ENCODE results near the gene NELL1.

Gene NELL1

DNA sequence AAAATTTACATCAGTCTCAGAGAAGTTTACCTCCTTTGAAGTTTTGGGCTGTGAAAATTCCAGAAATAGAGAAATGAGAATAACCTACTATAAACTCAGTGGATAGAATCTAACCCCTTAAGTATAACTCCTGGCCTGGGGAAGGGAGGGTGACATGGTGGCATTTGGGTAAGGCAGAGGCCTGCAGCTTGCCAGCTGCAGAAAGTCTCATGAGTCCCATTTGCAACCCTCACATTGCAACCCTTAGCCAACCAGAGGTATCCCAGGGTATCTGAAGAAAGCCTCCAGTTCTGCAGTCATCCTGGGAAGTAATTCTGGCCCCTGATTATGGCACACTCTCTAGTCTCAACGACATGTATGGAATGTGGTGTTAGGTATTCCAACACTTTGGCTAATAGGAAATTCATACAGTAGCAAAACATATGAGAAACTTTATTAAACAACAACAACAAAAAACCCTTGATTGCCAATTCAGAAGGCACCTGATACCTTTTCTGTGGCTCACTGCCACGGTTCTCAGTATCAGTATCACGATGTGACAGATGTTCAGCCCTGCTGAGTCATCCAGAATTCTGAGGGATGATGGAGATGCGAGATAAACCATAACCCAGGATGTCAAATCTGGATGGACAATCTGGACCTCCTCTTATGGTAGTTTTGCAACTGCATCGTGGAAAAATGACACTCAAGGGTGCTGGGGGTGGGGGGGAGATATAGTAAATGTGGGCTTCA is 743.4 kb downstream of the NELL1 start:
- ATAC-seq = no peak

DNA sequence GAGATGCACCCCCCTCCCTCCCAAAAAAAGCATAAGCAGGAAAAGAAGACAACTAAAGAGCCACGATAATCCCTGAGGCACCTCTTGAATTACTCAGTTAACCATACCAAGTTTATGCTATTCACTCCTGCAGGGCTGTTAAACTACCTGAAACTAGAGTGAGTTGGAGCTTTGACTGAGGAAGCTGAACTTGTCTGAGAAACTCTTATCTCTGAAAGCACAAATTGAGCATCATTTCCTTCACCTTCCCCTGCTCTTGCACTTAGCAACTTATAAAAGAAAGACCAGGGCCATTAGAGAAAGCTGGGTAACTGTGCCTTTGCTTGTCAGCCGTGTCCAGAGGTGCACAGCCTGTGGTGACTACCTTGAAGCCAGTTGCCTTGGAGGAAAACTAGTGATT is 745.6 kb downstream of the NELL1 start:
- ATAC-seq = no peak
- TF ChIP-seq ZFP30 (CRISPR knock-in tag; IDR thresholded peaks at IDR 0.05) (no peak), OSR1 (CRISPR knock-in tag; IDR thresholded peaks at IDR 0.05) (no peak), ARNTL (CRISPR knock-in tag; IDR thresholded peaks at IDR 0.05; ENCODE audit: borderline replicate concordance, low read depth) (no peak), CSDC2 (CRISPR knock-in tag; IDR thresholded peaks at IDR 0.05) (no peak), ESRRG (CRISPR knock-in tag; IDR thresholded peaks at IDR 0.05) (no peak), RARB (CRISPR knock-in tag; IDR thresholded peaks at IDR 0.05) (no peak), ZNF70 (CRISPR knock-in tag; IDR thresholded peaks at IDR 0.05) (no peak)
- TF ChIP-seq, protein P1, sequence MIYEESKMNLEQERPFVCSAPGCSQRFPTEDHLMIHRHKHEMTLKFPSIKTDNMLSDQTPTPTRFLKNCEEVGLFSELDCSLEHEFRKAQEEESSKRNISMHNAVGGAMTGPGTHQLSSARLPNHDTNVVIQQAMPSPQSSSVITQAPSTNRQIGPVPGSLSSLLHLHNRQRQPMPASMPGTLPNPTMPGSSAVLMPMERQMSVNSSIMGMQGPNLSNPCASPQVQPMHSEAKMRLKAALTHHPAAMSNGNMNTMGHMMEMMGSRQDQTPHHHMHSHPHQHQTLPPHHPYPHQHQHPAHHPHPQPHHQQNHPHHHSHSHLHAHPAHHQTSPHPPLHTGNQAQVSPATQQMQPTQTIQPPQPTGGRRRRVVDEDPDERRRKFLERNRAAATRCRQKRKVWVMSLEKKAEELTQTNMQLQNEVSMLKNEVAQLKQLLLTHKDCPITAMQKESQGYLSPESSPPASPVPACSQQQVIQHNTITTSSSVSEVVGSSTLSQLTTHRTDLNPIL (CRISPR knock-in tag; IDR thresholded peaks at IDR 0.05; ENCODE audit: low read depth) = no peak

More for the DNA sequence above, 743.4 kb downstream of the NELL1 start:
- no peak for TF ChIP-seq GLIS3 (CRISPR knock-in tag; IDR thresholded peaks at IDR 0.05)
- TF ChIP-seq, protein P2, sequence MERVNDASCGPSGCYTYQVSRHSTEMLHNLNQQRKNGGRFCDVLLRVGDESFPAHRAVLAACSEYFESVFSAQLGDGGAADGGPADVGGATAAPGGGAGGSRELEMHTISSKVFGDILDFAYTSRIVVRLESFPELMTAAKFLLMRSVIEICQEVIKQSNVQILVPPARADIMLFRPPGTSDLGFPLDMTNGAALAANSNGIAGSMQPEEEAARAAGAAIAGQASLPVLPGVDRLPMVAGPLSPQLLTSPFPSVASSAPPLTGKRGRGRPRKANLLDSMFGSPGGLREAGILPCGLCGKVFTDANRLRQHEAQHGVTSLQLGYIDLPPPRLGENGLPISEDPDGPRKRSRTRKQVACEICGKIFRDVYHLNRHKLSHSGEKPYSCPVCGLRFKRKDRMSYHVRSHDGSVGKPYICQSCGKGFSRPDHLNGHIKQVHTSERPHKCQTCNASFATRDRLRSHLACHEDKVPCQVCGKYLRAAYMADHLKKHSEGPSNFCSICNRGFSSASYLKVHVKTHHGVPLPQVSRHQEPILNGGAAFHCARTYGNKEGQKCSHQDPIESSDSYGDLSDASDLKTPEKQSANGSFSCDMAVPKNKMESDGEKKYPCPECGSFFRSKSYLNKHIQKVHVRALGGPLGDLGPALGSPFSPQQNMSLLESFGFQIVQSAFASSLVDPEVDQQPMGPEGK (CRISPR knock-in tag; IDR thresholded peaks at IDR 0.05; ENCODE audit: borderline replicate concordance) = no peak
- no peak for TF ChIP-seq SNAI2 (CRISPR knock-in tag; IDR thresholded peaks at IDR 0.05)
- no peak for TF ChIP-seq ARNTL (CRISPR knock-in tag; IDR thresholded peaks at IDR 0.05; ENCODE audit: borderline replicate concordance, low read depth)
- TF ChIP-seq, protein P3, sequence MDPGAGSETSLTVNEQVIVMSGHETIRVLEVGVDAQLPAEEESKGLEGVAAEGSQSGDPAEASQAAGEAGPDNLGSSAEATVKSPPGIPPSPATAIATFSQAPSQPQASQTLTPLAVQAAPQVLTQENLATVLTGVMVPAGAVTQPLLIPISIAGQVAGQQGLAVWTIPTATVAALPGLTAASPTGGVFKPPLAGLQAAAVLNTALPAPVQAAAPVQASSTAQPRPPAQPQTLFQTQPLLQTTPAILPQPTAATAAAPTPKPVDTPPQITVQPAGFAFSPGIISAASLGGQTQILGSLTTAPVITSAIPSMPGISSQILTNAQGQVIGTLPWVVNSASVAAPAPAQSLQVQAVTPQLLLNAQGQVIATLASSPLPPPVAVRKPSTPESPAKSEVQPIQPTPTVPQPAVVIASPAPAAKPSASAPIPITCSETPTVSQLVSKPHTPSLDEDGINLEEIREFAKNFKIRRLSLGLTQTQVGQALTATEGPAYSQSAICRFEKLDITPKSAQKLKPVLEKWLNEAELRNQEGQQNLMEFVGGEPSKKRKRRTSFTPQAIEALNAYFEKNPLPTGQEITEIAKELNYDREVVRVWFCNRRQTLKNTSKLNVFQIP (CRISPR knock-in tag; IDR thresholded peaks at IDR 0.05; ENCODE audit: borderline replicate concordance, low read depth) = no peak
- TF ChIP-seq RARB (CRISPR knock-in tag; IDR thresholded peaks at IDR 0.05) = no peak
- TF ChIP-seq ZNF70 (CRISPR knock-in tag; IDR thresholded peaks at IDR 0.05) = no peak
- TF ChIP-seq PPARA (CRISPR knock-in tag; IDR thresholded peaks at IDR 0.05; ENCODE audit: borderline replicate concordance) = no peak
- TF ChIP-seq ZNF8 (CRISPR knock-in tag; IDR thresholded peaks at IDR 0.05) = no peak
- TF ChIP-seq, protein P4, sequence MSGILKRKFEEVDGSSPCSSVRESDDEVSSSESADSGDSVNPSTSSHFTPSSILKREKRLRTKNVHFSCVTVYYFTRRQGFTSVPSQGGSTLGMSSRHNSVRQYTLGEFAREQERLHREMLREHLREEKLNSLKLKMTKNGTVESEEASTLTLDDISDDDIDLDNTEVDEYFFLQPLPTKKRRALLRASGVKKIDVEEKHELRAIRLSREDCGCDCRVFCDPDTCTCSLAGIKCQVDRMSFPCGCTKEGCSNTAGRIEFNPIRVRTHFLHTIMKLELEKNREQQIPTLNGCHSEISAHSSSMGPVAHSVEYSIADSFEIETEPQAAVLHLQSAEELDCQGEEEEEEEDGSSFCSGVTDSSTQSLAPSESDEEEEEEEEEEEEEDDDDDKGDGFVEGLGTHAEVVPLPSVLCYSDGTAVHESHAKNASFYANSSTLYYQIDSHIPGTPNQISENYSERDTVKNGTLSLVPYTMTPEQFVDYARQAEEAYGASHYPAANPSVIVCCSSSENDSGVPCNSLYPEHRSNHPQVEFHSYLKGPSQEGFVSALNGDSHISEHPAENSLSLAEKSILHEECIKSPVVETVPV (CRISPR knock-in tag; IDR thresholded peaks at IDR 0.05) = no peak
- TF ChIP-seq ISL1 (CRISPR knock-in tag; IDR thresholded peaks at IDR 0.05) = no peak
- no peak for TF ChIP-seq TCF4 (CRISPR knock-in tag; IDR thresholded peaks at IDR 0.05; ENCODE audit: borderline replicate concordance)

DNA sequence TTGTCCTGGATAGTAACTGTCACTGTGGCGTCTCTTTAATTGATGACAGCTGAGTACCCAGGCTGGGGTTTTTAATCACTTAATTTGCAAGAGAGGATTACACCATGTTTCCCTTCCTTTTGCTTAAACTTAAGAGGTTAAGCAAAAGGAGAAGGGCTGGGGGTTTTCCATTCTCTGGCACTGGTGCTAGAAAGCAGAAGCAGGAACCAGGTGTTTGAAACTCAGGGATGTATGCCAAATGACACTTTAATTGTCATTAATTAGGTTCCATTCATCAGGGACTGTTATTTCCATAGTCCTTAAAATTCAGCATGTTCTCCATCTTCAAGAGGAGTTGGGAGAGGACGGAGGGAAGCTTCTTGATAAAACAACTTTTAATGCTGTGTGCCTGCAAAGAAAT is 746.2 kb downstream of the NELL1 start:
- ATAC-seq = no peak
- TF ChIP-seq RARB (CRISPR knock-in tag; IDR thresholded peaks at IDR 0.05) (no peak), BACH2 (CRISPR knock-in tag; IDR thresholded peaks at IDR 0.05; ENCODE audit: borderline replicate concordance) (no peak), SNAI2 (CRISPR knock-in tag; IDR thresholded peaks at IDR 0.05) (no peak), TOX (CRISPR knock-in tag; IDR thresholded peaks at IDR 0.05; ENCODE audit: borderline replicate concordance) (no peak), ZNF8 (CRISPR knock-in tag; IDR thresholded peaks at IDR 0.05) (no peak), ZC3H10 (CRISPR knock-in tag; IDR thresholded peaks at IDR 0.05) (no peak), TCF4 (CRISPR knock-in tag; IDR thresholded peaks at IDR 0.05; ENCODE audit: borderline replicate concordance) (no peak), ZNF565 (CRISPR knock-in tag; conservative IDR thresholded peaks at IDR 0.05; ENCODE audit: low read depth) (no peak), GLIS3 (CRISPR knock-in tag; IDR thresholded peaks at IDR 0.05) (no peak), ARNTL (CRISPR knock-in tag; IDR thresholded peaks at IDR 0.05; ENCODE audit: borderline replicate concordance, low read depth) (no peak), CSDC2 (CRISPR knock-in tag; IDR thresholded peaks at IDR 0.05) (no peak), ISL1 (CRISPR knock-in tag; IDR thresholded peaks at IDR 0.05) (no peak), ZNF70 (CRISPR knock-in tag; IDR thresholded peaks at IDR 0.05) (no peak), ZFP30 (CRISPR knock-in tag; IDR thresholded peaks at IDR 0.05) (no peak)
- TF ChIP-seq, protein P4 (CRISPR knock-in tag; IDR thresholded peaks at IDR 0.05) = no peak
- TF ChIP-seq, protein P5, sequence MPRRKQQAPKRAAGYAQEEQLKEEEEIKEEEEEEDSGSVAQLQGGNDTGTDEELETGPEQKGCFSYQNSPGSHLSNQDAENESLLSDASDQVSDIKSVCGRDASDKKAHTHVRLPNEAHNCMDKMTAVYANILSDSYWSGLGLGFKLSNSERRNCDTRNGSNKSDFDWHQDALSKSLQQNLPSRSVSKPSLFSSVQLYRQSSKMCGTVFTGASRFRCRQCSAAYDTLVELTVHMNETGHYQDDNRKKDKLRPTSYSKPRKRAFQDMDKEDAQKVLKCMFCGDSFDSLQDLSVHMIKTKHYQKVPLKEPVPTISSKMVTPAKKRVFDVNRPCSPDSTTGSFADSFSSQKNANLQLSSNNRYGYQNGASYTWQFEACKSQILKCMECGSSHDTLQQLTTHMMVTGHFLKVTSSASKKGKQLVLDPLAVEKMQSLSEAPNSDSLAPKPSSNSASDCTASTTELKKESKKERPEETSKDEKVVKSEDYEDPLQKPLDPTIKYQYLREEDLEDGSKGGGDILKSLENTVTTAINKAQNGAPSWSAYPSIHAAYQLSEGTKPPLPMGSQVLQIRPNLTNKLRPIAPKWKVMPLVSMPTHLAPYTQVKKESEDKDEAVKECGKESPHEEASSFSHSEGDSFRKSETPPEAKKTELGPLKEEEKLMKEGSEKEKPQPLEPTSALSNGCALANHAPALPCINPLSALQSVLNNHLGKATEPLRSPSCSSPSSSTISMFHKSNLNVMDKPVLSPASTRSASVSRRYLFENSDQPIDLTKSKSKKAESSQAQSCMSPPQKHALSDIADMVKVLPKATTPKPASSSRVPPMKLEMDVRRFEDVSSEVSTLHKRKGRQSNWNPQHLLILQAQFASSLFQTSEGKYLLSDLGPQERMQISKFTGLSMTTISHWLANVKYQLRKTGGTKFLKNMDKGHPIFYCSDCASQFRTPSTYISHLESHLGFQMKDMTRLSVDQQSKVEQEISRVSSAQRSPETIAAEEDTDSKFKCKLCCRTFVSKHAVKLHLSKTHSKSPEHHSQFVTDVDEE (CRISPR knock-in tag; IDR thresholded peaks at IDR 0.05) = no peak
- TF ChIP-seq, protein P2 (CRISPR knock-in tag; IDR thresholded peaks at IDR 0.05; ENCODE audit: borderline replicate concordance) = no peak

All from SK-N-SH treated with all-trans-retinoic acid at 6 μM for 48 hours (cell line).